A549 (cell line): ENCODE results near the gene PKD2L1. TPM values are rescaled to one million over a fixed set of nuclear protein-coding genes. Genes with fewer than 3 reads are reported as not detected.

Experiments
- ATAC-seq, 2 experiments: fragments of 200-7000 bp in 1 of 2; fragments of >200 bp in 1 of 2; cut with Nextera tagmentation in 1 of 2; cut with Tn5 transposase in 1 of 2; 3 replicates each; pipeline versions ENCODE4 v1.8.0 to v1.9.1; 2018 to 2020; ENCODE audit warnings: mild to moderate bottlenecking in 1 of 2, moderate library complexity in 1 of 2
- CTCF ChIA-PET: fragments of 300-600 bp; sonication (Branson Sonifier 250); formaldehyde crosslinking; extraction: SDS; loops from one replicate; lab custom pipeline; 2021; ENCODE audit warnings: antibody characterized with exemption, inconsistent platforms; lab: Yijun Ruan, JAX
- POLR2A ChIA-PET: fragments of 350-600 bp; formaldehyde crosslinking; extraction: SDS; loops from one replicate; lab custom pipeline; 2021; ENCODE audit warnings: antibody characterized with exemption, inconsistent platforms; lab: Yijun Ruan, JAX
- DNase-seq, 2 experiments: peaks; one replicate each; pipeline versions ENCODE4 v3.0.0 to v3.0.0-alpha.2; 2011 to 2016; ENCODE audit warnings: low read depth in 1 of 2, low spot score in 1 of 2
- FAIRE-seq: peaks from 2 replicates; lab custom pipeline; 2011; peaks lifted over from hg19 to GRCh38; lab: Jason Lieb, UNC
- H3K27ac ChIP-seq, 2 experiments: fragments of >200 bp; sonication (Bioruptor Twin); formaldehyde crosslinking; 3 replicates each; pipeline ENCODE4 v1.5.1; 2016 to 2017
- H3K4me1 ChIP-seq: fragments of >200 bp; sonication (Bioruptor Twin); formaldehyde crosslinking; 3 replicates; pipeline ENCODE4 v1.6.1; 2016
- H3K4me2 ChIP-seq: fragments of >200 bp; sonication (Bioruptor Twin); formaldehyde crosslinking; 3 replicates; pipeline ENCODE4 v1.6.1; 2016
- H3K4me3 ChIP-seq: fragments of >200 bp; sonication (Bioruptor Twin); formaldehyde crosslinking; 3 replicates; pipeline ENCODE4 v1.5.1; 2016
- H3K9me3 ChIP-seq: fragments of >200 bp; sonication (Bioruptor Twin); formaldehyde crosslinking; 3 replicates; pipeline ENCODE4 v1.6.1; 2016
- ATOH8 ChIP-seq: fragments of 250-450 bp; sonication (Bioruptor Pico); IDR thresholded peaks from 2 replicates; pipeline ENCODE4 v1.5.0; 2020; ENCODE audit warnings: low read depth, mild to moderate bottlenecking, moderate library complexity
- CBX2 ChIP-seq: fragments of 200-600 bp; sonication (generic); IDR thresholded peaks from 2 replicates; pipeline ENCODE4 v1.6.1; 2016; ENCODE audit warnings: low read depth, mild to moderate bottlenecking, borderline replicate concordance
- CEBPB ChIP-seq, 2 experiments: fragments of >200 bp in 1 of 2; sonication (Bioruptor Twin) in 1 of 2; formaldehyde crosslinking in 1 of 2; IDR thresholded peaks; 2 replicates each; pipeline ENCODE4 v1.6.1; 2012 to 2016
- CHD2 ChIP-seq: fragments of 150-350 bp; IDR thresholded peaks from 2 replicates; pipeline ENCODE4 v1.6.1; 2014; ENCODE audit warnings: low read length; ENCODE audit not compliant: partially characterized antibody
- ESRRA ChIP-seq: fragments of 150-350 bp; IDR thresholded peaks from 2 replicates; pipeline ENCODE4 v1.6.1; 2014; ENCODE audit warnings: mild to moderate bottlenecking, low read length, borderline replicate concordance
- GATA3 ChIP-seq: IDR thresholded peaks from 2 replicates; pipeline ENCODE4 v1.6.1; 2012; ENCODE audit warnings: borderline replicate concordance
- HDAC2 ChIP-seq: fragments of 200-600 bp; sonication (generic); IDR thresholded peaks from 2 replicates; pipeline ENCODE4 v1.6.1; 2016
- HEYL ChIP-seq: fragments of 250-450 bp; sonication (Bioruptor Pico); IDR thresholded peaks from 2 replicates; pipeline ENCODE4 v1.8.0; 2021; ENCODE audit warnings: mild to moderate bottlenecking, moderate library complexity
- HOXA7 ChIP-seq: fragments of 250-450 bp; sonication (Bioruptor Pico); IDR thresholded peaks from 2 replicates; pipeline ENCODE4 v1.5.0; 2020; ENCODE audit warnings: mild to moderate bottlenecking, moderate library complexity
- HOXB13 ChIP-seq: fragments of 250-450 bp; sonication (Bioruptor Pico); IDR thresholded peaks from 2 replicates; pipeline ENCODE4 v1.5.0; 2020; ENCODE audit warnings: low read depth, mild to moderate bottlenecking, moderate library complexity
- JUN ChIP-seq, 2 experiments: fragments of >200 bp; sonication (Bioruptor Twin); formaldehyde crosslinking; IDR thresholded peaks; 2 replicates in 1 of 2; 3 replicates in 1 of 2; pipeline ENCODE4 v1.6.1; 2016 to 2017
- KDM1A ChIP-seq: fragments of 200-600 bp; sonication (generic); IDR thresholded peaks from 2 replicates; pipeline ENCODE4 v1.6.1; 2016; ENCODE audit warnings: low read depth, mild to moderate bottlenecking
- MAX ChIP-seq: IDR thresholded peaks from 2 replicates; pipeline ENCODE4 v1.6.1; 2012
- MAZ ChIP-seq: fragments of 150-350 bp; IDR thresholded peaks from 2 replicates; pipeline ENCODE4 v1.6.1; 2014; ENCODE audit warnings: antibody characterized with exemption, low read depth, low read length, borderline replicate concordance
- MYC ChIP-seq: IDR thresholded peaks from 2 replicates; pipeline ENCODE4 v1.6.1; 2012; ENCODE audit warnings: mild to moderate bottlenecking, inconsistent platforms, low read length, improper control_type of control experiment, borderline replicate concordance
- NPAS2 ChIP-seq: fragments of 250-450 bp; sonication (Bioruptor Pico); IDR thresholded peaks from 2 replicates; pipeline ENCODE4 v1.8.0; 2022; ENCODE audit warnings: mild to moderate bottlenecking, moderate library complexity, borderline replicate concordance
- PHF8 ChIP-seq: fragments of 200-600 bp; sonication (generic); IDR thresholded peaks from 2 replicates; pipeline ENCODE4 v1.6.1; 2016; ENCODE audit warnings: low read depth, mild to moderate bottlenecking, antibody characterized with exemption, moderate library complexity, borderline replicate concordance
- POLR2A ChIP-seq: IDR thresholded peaks from 2 replicates; pipeline ENCODE4 v1.6.1; 2012; ENCODE audit warnings: mild to moderate bottlenecking, low read length
- REST ChIP-seq: fragments of 200-600 bp; sonication (generic); IDR thresholded peaks from 2 replicates; pipeline ENCODE4 v1.6.1; 2016; ENCODE audit warnings: antibody characterized with exemption, mild to moderate bottlenecking, moderate library complexity
- RFX5 ChIP-seq: fragments of 450-650 bp; IDR thresholded peaks from 2 replicates; pipeline ENCODE4 v1.7.1; 2014; ENCODE audit warnings: antibody characterized with exemption, mild to moderate bottlenecking, moderate library complexity
- RNF2 ChIP-seq: fragments of 200-600 bp; sonication (generic); IDR thresholded peaks from 2 replicates; pipeline ENCODE4 v1.6.1; 2016; ENCODE audit warnings: low read depth, mild to moderate bottlenecking, antibody characterized with exemption, moderate library complexity, borderline replicate concordance
- ZC3H11A ChIP-seq: fragments of 450-650 bp; IDR thresholded peaks from 2 replicates; pipeline ENCODE4 v1.6.1; 2014; ENCODE audit warnings: antibody characterized with exemption, mild to moderate bottlenecking
- ZFP36 ChIP-seq: fragments of 450-650 bp; IDR thresholded peaks from 2 replicates; pipeline ENCODE4 v1.6.1; 2014; ENCODE audit warnings: borderline replicate concordance; ENCODE audit not compliant: partially characterized antibody
- WGBS: methylation state at CpG from one replicate; pipeline ENCODE4 v1.1.6; 2017; ENCODE audit errors: missing lambda C conversion rate; 5-methylcytosine and 5-hydroxymethylcytosine counted together
- polyA plus RNA-seq, 4 experiments: library from polyadenylated mRNA; depleted of rRNA in 3 of 4; stranded (reverse); fragments of >200 nt; fragmentation: RNase III in 1 of 4; extraction: RNeasy Plus Mini Kit Qiagen cat#74134 plus additional on column Dnase treatment in 1 of 4; gene quantifications; 2 replicates in 3 of 4; 3 replicates in 1 of 4; pipeline ENCODE4 v1.2.3, GENCODE V29; 2011 to 2017
- TF ChIP-seq, protein P1 (sequence below): fragments of 250-450 bp; sonication (Bioruptor Pico); IDR thresholded peaks from 2 replicates; pipeline ENCODE4 v1.5.0; 2021; ENCODE audit warnings: mild to moderate bottlenecking, moderate library complexity, borderline replicate concordance
- TF ChIP-seq, protein P2 (sequence below): IDR thresholded peaks from 2 replicates; pipeline ENCODE4 v1.6.1; 2012; ENCODE audit warnings: low read depth, borderline replicate concordance
- TF ChIP-seq, protein P3 (sequence below): fragments of >200 bp; sonication (Bioruptor Twin); formaldehyde crosslinking; IDR thresholded peaks from 3 replicates; pipeline ENCODE4 v1.6.1; 2016
- TF ChIP-seq, protein P4 (sequence below): fragments of 150-350 bp; IDR thresholded peaks from 2 replicates; pipeline ENCODE4 v1.6.1; 2014; ENCODE audit warnings: low read depth, mild to moderate bottlenecking, low read length
- TF ChIP-seq, protein P5 (sequence below): fragments of 450-650 bp; IDR thresholded peaks from 2 replicates; pipeline ENCODE4 v1.6.1; 2014; ENCODE audit warnings: antibody characterized with exemption

The PKD2L1 gene
- polyA plus RNA-seq, 2 of the 4 experiments (the other 2 are of a cell fraction) = 0.06 to 0.10 TPM

DNA sequence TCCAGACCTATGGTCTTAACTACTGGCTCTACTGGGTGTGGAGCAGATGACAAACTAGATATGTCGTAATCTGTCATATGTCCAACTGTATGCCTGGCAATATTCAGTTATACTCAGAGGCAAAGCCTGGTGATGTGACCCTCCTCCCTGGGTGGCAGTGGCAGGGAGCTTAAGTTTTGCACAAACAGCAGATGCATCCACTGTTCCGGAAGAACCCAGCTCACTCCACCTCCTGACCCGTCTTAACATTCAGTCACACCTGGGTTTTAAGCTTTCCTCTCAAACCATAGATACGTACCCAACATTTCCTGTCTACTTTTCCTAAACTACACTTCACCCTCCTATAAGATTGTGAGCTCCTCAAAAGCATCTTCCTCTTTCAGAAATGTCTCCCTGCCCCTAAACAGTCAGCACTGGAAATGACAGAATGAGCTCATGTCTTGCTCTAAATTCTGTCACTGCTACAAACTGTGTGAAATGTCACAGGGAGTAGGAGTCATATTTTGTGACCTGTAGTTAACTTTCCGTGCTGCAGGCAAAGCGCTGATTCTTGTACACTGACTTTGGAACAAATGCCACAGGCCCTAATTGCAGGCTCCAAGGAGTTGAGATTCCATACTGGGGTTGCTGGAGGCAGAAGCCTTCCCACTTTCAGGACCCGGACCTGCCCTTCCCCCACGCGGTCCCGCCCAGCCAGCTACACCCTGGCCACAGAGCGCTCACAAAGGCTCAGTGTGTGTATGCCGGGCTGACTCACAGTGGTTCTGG, 40.9 kb upstream of the PKD2L1 start:
- Histone ChIP-seq H3K27ac (peak overlapping the region; percentile 97 to 98), H3K4me3 (peak overlapping the region; percentile 3; the same call in 1 of the 3 replicates), H3K9me3 (no peaks in the 10 kb centered on the region), H3K4me1 (peaks cover 59% of the 10 kb centered on the region), H3K4me2 (peak overlapping the region; percentile 97)
- POLR2A ChIA-PET = interaction anchor here (0.6 to 2.5 kb wide), 10 partner anchors 9 to 487 kb away, joined by 3 to 47 read pairs (median 4); partner anchors contain the start of gene SCD
- CTCF ChIA-PET = interaction anchor here (0.9 to 2.3 kb wide), 8 partner anchors 16 to 111 kb away, joined by 3 to 13 read pairs (median 8); partner anchors contain the start of gene SCD
- 5% methylated on average over 12 of the region's 12 CpGs for WGBS
- DNase-seq = peak; percentile 86 to 89
- ATAC-seq = peak; percentile 62 to 67
- FAIRE-seq = peak; percentile 72
- peak in 1 of 2 experiments; percentile 48; a peak in 2 of 5 replicates for TF ChIP-seq JUN (IDR thresholded peaks at IDR 0.05)
- TF ChIP-seq RFX5 = no peak
- TF ChIP-seq, protein P1, sequence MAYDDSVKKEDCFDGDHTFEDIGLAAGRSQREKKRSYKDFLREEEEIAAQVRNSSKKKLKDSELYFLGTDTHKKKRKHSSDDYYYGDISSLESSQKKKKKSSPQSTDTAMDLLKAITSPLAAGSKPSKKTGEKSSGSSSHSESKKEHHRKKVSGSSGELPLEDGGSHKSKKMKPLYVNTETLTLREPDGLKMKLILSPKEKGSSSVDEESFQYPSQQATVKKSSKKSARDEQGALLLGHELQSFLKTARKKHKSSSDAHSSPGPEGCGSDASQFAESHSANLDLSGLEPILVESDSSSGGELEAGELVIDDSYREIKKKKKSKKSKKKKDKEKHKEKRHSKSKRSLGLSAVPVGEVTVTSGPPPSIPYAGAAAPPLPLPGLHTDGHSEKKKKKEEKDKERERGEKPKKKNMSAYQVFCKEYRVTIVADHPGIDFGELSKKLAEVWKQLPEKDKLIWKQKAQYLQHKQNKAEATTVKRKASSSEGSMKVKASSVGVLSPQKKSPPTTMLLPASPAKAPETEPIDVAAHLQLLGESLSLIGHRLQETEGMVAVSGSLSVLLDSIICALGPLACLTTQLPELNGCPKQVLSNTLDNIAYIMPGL (CRISPR knock-in tag) = no peak
- peak; percentile 17; the same call in 1 of the 2 replicates for TF ChIP-seq GATA3
- no peak for TF ChIP-seq REST
- no peak for TF ChIP-seq MYC
- no peak for TF ChIP-seq HEYL (CRISPR knock-in tag)
- no peak for TF ChIP-seq KDM1A
- TF ChIP-seq CEBPB (IDR thresholded peaks at IDR 0.05) = peak; percentile 59 to 80; a peak in 3 of 4 replicates
- no peak for TF ChIP-seq ZFP36
- no peak for TF ChIP-seq ZC3H11A
- TF ChIP-seq CHD2 = peak; percentile 42
- TF ChIP-seq HOXA7 = no peak
- TF ChIP-seq, protein P2, sequence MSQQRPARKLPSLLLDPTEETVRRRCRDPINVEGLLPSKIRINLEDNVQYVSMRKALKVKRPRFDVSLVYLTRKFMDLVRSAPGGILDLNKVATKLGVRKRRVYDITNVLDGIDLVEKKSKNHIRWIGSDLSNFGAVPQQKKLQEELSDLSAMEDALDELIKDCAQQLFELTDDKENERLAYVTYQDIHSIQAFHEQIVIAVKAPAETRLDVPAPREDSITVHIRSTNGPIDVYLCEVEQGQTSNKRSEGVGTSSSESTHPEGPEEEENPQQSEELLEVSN = peak; percentile 55; the same call in 1 of the 2 replicates
- no peak for TF ChIP-seq RNF2
- no peak for TF ChIP-seq ATOH8 (CRISPR knock-in tag)
- peak; percentile 71 for TF ChIP-seq MAX
- TF ChIP-seq MAZ = no peak
- TF ChIP-seq, protein P3, sequence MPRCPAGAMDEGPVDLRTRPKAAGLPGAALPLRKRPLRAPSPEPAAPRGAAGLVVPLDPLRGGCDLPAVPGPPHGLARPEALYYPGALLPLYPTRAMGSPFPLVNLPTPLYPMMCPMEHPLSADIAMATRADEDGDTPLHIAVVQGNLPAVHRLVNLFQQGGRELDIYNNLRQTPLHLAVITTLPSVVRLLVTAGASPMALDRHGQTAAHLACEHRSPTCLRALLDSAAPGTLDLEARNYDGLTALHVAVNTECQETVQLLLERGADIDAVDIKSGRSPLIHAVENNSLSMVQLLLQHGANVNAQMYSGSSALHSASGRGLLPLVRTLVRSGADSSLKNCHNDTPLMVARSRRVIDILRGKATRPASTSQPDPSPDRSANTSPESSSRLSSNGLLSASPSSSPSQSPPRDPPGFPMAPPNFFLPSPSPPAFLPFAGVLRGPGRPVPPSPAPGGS = 0 out of 3 replicates have a peak, but pooled peaks have one; percentile 45
- TF ChIP-seq CBX2 = no peak
- no peak for TF ChIP-seq PHF8
- no peak for TF ChIP-seq ESRRA
- TF ChIP-seq POLR2A = peak; percentile 38; the same call in 1 of the 2 replicates
- TF ChIP-seq, protein P4, sequence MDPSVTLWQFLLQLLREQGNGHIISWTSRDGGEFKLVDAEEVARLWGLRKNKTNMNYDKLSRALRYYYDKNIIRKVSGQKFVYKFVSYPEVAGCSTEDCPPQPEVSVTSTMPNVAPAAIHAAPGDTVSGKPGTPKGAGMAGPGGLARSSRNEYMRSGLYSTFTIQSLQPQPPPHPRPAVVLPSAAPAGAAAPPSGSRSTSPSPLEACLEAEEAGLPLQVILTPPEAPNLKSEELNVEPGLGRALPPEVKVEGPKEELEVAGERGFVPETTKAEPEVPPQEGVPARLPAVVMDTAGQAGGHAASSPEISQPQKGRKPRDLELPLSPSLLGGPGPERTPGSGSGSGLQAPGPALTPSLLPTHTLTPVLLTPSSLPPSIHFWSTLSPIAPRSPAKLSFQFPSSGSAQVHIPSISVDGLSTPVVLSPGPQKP = no peak
- TF ChIP-seq, protein P5, sequence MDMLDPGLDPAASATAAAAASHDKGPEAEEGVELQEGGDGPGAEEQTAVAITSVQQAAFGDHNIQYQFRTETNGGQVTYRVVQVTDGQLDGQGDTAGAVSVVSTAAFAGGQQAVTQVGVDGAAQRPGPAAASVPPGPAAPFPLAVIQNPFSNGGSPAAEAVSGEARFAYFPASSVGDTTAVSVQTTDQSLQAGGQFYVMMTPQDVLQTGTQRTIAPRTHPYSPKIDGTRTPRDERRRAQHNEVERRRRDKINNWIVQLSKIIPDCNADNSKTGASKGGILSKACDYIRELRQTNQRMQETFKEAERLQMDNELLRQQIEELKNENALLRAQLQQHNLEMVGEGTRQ = no peak
- TF ChIP-seq HDAC2 = no peak
- TF ChIP-seq NPAS2 (CRISPR knock-in tag) = no peak
- TF ChIP-seq HOXB13 (CRISPR knock-in tag) = peak; percentile 66; the same call in 1 of the 2 replicates
